Body of pancreas (tissue), 4 donors: ENCODE results near the gene HBD. TPM values are rescaled to one million over a fixed set of nuclear protein-coding genes. Genes with fewer than 3 reads are reported as not detected.

Experiments used
- ATAC-seq: fragments of 150-250 bp; one replicate; pipeline ENCODE4 v1.9.1; 2016
- DNase-seq, 4 donors: peaks; one replicate each; pipeline ENCODE4 v3.0.0-alpha.2; 2019
- H3K27ac ChIP-seq, 4 donors: fragments of 200-600 bp; sonication (generic); 1 replicate in 3 of 4; 2 replicates in 1 of 4; pipeline versions ENCODE4 v1.5.1 to v1.6.1; 2016 to 2019; ENCODE audit warnings: mild to moderate bottlenecking in 1 of 4, mixed read lengths in 1 of 4, moderate library complexity in 1 of 4
- H3K27me3 ChIP-seq, 2 donors: fragments of 200-600 bp; sonication (generic); one replicate each; pipeline ENCODE4 v1.6.0; 2016; ENCODE audit warnings: mild to moderate bottlenecking in 1 of 2
- H3K36me3 ChIP-seq, 2 donors: fragments of 200-600 bp; sonication (generic); replicated peaks in 1 of 2; 2 replicates each; pipeline ENCODE4 v1.5.1; 2016; ENCODE audit warnings: low read depth in 2 of 2; ENCODE audit not compliant: insufficient read depth in 1 of 2
- H3K4me1 ChIP-seq: fragments of 200-600 bp; sonication (generic); one replicate; pipeline ENCODE4 v1.6.0; 2016
- H3K4me3 ChIP-seq, 2 donors: fragments of 200-600 bp; sonication (generic); 1 replicate in 1 of 2; 2 replicates in 1 of 2; pipeline ENCODE4 v1.5.1; 2016 to 2019
- H3K9me3 ChIP-seq, 3 donors: fragments of 200-600 bp; sonication (generic); 1 replicate in 2 of 3; 2 replicates in 1 of 3; pipeline ENCODE4 v1.5.1; 2016
- POLR2A ChIP-seq, 3 donors: fragments of 450-650 bp; IDR thresholded peaks; one replicate each; pipeline ENCODE4 v1.6.1; 2016; ENCODE audit warnings: antibody characterized with exemption in 3 of 3, mild to moderate bottlenecking in 2 of 3
- WGBS, 2 donors: methylation state at CpG; one replicate each; pipeline ENCODE4 v1.1.5; 2017; 5-methylcytosine and 5-hydroxymethylcytosine counted together
- intact Hi-C: fragments of 100-400 bp; cut with DNase I; formaldehyde crosslinking; loops from one replicate; pipeline ENCODE4 v1.15.1; 2023
- total RNA-seq, 2 donors: library from RNA; depleted of rRNA; stranded (reverse); fragments of >200 nt; gene quantifications; one replicate each; pipeline ENCODE4 v1.1.0, GENCODE V29; 2016
- TF ChIP-seq, protein P1 (sequence below), 7 experiments: fragments of 450-650 bp in 4 of 7; fragments of 200-600 bp in 3 of 7; sonication (generic) in 3 of 7; IDR thresholded peaks; one replicate each; pipeline ENCODE4 v1.5.1; 2016 to 2019; ENCODE audit warnings: antibody characterized with exemption in 7 of 7

Gene HBD
- total RNA-seq, 2 donors from 2014 or later = not detected

DNA sequence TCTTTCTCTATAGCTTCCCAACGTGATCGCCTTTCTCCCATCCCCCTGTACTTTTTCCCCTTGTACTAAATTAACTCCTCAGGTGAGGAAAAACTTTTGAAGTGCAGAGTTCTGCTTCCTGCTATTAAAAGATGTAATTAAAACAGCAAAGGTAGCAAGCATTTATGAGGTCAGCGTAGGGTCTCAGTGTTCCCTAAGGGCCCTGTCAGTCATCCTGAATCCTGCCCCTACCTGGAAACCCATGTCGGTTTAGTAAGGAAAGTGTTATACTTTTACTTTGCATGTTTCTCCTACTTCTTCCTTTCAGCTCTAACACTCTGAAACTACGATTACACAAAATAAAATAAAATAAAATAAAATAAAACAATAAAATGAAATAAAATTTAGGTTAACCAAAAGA lies 6.2 kb downstream of the HBD start:
- no peaks in the 10 kb centered on the region for H3K9me3 ChIP-seq
- DNase-seq (no peak), ATAC-seq (no peak)
- no peaks in the 10 kb centered on the region for H3K4me1 ChIP-seq
- TF ChIP-seq, protein P1, sequence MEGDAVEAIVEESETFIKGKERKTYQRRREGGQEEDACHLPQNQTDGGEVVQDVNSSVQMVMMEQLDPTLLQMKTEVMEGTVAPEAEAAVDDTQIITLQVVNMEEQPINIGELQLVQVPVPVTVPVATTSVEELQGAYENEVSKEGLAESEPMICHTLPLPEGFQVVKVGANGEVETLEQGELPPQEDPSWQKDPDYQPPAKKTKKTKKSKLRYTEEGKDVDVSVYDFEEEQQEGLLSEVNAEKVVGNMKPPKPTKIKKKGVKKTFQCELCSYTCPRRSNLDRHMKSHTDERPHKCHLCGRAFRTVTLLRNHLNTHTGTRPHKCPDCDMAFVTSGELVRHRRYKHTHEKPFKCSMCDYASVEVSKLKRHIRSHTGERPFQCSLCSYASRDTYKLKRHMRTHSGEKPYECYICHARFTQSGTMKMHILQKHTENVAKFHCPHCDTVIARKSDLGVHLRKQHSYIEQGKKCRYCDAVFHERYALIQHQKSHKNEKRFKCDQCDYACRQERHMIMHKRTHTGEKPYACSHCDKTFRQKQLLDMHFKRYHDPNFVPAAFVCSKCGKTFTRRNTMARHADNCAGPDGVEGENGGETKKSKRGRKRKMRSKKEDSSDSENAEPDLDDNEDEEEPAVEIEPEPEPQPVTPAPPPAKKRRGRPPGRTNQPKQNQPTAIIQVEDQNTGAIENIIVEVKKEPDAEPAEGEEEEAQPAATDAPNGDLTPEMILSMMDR (IDR thresholded peaks at IDR 0.05) = no peak
- no peak for TF ChIP-seq POLR2A (IDR thresholded peaks at IDR 0.05)
- H3K36me3 ChIP-seq = no peaks in the 10 kb centered on the region
- intact Hi-C loops = no loop called here
- WGBS, 2 donors = 50 to 53% methylated on average over 5 of the region's 5 CpGs
- H3K27me3 ChIP-seq = no peaks in the 10 kb centered on the region
- no peak overlapping the region for H3K4me3 ChIP-seq
- no peak overlapping the region for H3K27ac ChIP-seq

GRCh38 chr11:5227681-5228080 lies 6.6 kb downstream of the HBD start:
- WGBS, 2 donors = 18 to 19% methylated on average over 1 of the region's 1 CpG
- H3K27me3 ChIP-seq = no peaks in the 10 kb centered on the region
- H3K36me3 ChIP-seq = no peaks in the 10 kb centered on the region
- no peak overlapping the region for H3K27ac ChIP-seq
- no peaks in the 10 kb centered on the region for H3K4me1 ChIP-seq
- H3K9me3 ChIP-seq = no peaks in the 10 kb centered on the region
- TF ChIP-seq POLR2A (IDR thresholded peaks at IDR 0.05) = no peak
- TF ChIP-seq, protein P1 (IDR thresholded peaks at IDR 0.05) = no peak
- ATAC-seq = no peak
- H3K4me3 ChIP-seq = no peak overlapping the region
- DNase-seq = no peak
- intact Hi-C loops = no loop called here

GRCh38 chr11:5226732-5227310 lies 7.5 kb downstream of the HBD start, which contains the start of gene HBB:
TSS of gene HBB (minus strand) at chr11:5227071. CDS start at chr11:5227021, 50 bp downstream.
- ATAC-seq (no peak), DNase-seq (no peak)
- Histone ChIP-seq H3K4me3 (no peak within 1 kb of the TSS), H3K27me3 (no peaks in the 10 kb centered on the region), H3K27ac (no peak within 1 kb of the TSS), H3K36me3 (no peaks in the 10 kb centered on the region), H3K4me1 (no peaks in the 10 kb centered on the region), H3K9me3 (no peaks in the 10 kb centered on the region)
- intact Hi-C loops = no loop called here
- 64 to 74% methylated on average over 3 of the region's 3 CpGs for WGBS, 2 donors
- TF ChIP-seq POLR2A (IDR thresholded peaks at IDR 0.05) = no peak
- TF ChIP-seq, protein P1 (IDR thresholded peaks at IDR 0.05) = no peak

- intact Hi-C loops = no loop called here
- Histone ChIP-seq H3K36me3 (no peaks in the 10 kb centered on the region), H3K4me1 (no peaks in the 10 kb centered on the region), H3K27me3 (no peaks in the 10 kb centered on the region), H3K9me3 (no peaks in the 10 kb centered on the region), H3K4me3 (no peak overlapping the region), H3K27ac (no peak overlapping the region)
- TF ChIP-seq, protein P1 (IDR thresholded peaks at IDR 0.05) = no peak
- no peak for TF ChIP-seq POLR2A (IDR thresholded peaks at IDR 0.05)
- no peak for DNase-seq
- 54 to 64% methylated on average over 2 of the region's 2 CpGs for WGBS, 2 donors
- no peak for ATAC-seq
Measured at GRCh38 chr11:5225480-5225871, 8.8 kb downstream of the HBD start.
